ENCODE data around the gene FGD5.

- no peak for TF ChIP-seq CTCF (IDR thresholded peaks at IDR 0.05)
- no peak for TF ChIP-seq EZH2 (IDR thresholded peaks at IDR 0.05)
- no peak for TF ChIP-seq EZH2phosphoT487 (IDR thresholded peaks at IDR 0.05)
Measured at GRCh38 chr3:14845826-14846225, 27.1 kb downstream of the FGD5 start.

All from neural progenitor cell (in vitro differentiated cells).